ENCODE data around the gene PHACTR1.
"Not testable (repeated sequence)": the region's sequence is repeated elsewhere in the genome, so short reads cannot be mapped to it uniquely, and the experiment has no call there.

Gene PHACTR1

DNA sequence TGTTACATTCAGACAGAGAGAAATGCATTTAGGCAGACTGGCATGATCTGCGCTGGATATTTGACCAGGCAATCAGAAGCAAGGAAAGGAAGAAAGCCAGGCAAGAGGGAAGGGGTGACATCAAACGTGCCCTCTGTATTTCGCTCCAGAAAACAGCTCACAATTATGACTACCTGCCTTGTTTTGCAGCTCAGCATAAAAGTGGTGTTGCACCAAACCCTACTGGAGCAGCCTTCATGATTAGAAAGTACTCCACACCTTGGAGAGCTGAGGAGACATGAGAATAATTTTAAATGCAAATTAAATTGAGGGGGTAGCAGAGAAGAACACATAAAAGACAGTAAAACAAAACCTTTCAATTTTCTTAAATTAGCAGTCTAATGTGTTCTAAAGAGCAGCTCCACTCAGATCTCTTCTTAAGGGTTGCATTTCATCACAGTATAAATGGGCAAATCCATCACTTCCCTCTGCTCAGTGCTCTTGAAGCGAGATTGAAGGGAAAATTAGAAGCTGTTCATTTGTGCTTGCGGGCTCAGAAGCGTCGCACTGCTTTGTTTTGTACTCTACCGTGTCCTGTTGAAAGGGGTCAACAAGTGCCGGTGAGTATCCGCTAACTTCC is at the start of gene PHACTR1:
PHACTR1 (plus strand) TSS at position 470 of the 619 bp plus-strand sequence.
- DNase-seq: no peak

GRCh38 chr6:12666886-12667285 is 49.7 kb upstream of the PHACTR1 start:
- DNase-seq: no peak

DNA sequence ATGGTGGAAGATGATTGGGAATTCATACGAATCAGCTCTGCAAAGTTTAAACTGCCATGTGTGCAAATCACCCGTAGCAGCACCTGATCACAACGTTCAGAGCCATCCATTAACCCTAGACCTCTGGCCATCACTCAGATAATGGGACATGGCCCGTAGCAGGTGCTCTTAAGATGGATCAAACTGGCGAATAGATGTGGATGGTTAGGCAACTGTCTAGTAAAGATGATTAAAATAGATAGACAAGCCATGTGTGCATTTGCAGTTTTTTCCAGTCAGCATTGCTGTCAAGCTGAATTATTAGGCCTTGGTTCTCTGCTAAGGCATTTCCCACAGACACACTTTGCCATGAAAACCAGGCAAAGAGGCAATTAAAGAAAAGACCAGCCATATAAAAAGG is 40.6 kb upstream of the PHACTR1 start:
- DNase-seq: no peak

- DNase-seq: no peak
These were observed 37.2 kb upstream of the PHACTR1 start for GRCh38 chr6:12679341-12679740.

- no peak for DNase-seq
These were observed 23.4 kb upstream of the PHACTR1 start for GRCh38 chr6:12693122-12693521.

GRCh38 chr6:12698298-12698697 is 18.3 kb upstream of the PHACTR1 start:
- DNase-seq: no peak

GRCh38 chr6:12704946-12705345 is 11.6 kb upstream of the PHACTR1 start:
- DNase-seq: no peak

DNA sequence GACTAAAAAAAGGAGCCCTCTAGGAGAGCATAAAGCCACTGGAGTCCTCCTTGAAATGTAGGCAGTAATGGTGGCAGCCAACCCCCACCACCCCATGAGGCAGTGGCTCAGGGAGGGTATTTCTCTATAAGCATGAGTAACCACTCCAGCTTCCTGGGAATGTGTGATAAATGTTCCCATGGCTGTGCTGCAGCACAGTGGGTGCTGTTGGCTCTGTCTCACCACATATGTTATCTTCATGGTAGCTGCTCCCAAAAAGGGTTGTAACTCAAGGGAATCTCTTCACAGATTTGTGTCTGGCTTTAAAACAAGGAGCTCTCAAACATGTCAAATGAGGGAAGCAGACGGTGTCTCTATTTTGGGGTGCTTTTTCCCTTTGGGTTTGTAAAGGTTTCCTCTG is 7.5 kb upstream of the PHACTR1 start:
- no peak for DNase-seq

DNA sequence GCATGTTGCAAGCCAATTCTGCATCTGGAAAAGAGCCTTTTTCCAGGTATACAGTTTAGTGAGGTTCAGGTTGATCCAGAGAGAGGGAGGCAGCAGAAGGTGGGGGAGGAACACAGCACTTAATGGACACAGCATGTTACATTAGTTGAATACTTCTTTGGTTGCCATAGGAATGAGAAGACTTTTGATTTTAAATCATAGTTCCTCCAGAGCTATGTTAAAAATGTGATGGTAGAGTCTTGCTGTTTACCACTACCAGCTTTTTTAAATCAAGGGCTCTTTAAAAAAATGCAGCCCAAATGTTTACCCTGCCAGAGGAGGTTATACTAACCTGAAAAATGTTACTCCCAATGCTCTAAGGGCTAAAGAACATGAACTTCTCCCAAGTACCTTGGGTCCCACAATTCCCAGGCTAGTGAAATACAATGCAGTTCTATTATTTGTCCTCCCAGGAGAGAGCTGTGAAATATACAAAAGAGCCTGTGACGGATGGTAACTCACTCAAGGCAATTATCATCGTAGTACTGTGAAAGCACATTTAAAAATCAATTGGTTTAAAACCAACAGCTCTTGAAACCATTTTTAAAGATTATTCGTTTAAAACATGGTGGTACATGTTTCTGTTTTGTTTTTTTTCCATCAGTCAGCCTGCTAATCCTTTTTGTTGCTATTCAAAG is 6.9 kb upstream of the PHACTR1 start:
- no peak for DNase-seq

GRCh38 chr6:12710921-12711320 is 5.6 kb upstream of the PHACTR1 start:
- no peak for DNase-seq

- DNase-seq: no peak
These were observed 2.5 kb upstream of the PHACTR1 start for GRCh38 chr6:12714022-12714421.

- no peak for DNase-seq
These were observed 1.1 kb upstream of the PHACTR1 start for GRCh38 chr6:12715437-12715836.

DNA sequence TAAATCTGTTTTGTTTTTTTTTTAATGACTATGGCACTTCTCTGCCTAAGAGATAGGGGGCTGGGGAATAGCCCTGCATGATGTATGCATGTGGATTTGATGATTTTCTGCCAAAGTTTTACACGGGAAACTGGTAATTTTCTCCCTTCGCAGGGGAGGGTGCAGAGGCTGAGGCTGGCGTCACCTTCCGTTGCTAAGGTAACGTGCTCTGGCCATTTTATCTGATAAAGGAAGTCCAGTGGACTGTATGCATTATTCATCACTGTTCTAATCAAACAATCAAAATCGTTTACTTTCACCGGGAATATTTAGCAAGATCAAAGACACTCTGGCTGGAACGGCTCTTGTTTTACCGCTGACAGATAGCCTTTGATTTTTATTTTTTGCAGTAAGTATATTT is 789 bp downstream of the PHACTR1 start:
- DNase-seq: no peak

DNA sequence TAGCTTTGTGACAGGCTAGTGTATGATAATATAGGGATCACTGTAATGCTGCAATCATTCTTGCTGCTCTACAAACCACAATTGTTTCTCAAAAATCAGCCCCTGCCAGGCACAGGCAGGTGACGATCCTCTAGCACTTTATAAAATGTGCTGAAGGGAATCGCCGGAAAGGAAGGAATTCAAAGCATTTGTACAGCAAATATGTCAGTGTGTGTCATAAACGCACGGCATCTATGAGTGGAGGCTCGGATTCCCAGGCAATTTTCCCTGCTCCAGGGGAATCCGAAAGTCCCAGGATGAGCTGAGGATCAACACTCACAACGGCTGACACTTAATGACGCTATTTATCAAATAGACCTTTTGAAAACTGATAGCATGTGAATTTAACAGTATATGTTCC is 1.4 kb downstream of the PHACTR1 start:
- DNase-seq: no peak

GRCh38 chr6:12719017-12719416 is 2.5 kb downstream of the PHACTR1 start:
- no peak for DNase-seq

- no peak for DNase-seq
These were observed 3.7 kb downstream of the PHACTR1 start for GRCh38 chr6:12720310-12720709.

GRCh38 chr6:12725263-12725662 is 8.7 kb downstream of the PHACTR1 start:
- DNase-seq: no peak

DNA sequence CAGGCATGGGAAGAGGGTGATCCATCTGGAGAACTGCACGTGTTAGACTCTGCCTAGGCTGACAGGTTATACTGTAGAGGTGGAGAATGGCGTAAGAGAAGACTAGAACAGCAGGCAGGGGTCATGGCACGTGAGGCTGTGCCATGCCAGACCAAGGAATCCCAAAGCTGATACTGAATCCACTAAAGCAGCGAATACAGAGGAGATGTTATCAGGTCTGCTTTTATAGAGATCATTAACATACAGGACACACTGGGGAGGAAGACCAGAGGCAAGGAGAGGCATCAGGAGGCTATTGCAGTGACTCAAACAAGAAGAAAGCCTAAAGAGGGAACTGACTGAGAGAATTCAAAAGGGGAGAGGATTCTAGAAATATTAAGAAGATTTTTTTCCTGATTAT is 12.9 kb downstream of the PHACTR1 start:
- DNase-seq: no peak

DNA sequence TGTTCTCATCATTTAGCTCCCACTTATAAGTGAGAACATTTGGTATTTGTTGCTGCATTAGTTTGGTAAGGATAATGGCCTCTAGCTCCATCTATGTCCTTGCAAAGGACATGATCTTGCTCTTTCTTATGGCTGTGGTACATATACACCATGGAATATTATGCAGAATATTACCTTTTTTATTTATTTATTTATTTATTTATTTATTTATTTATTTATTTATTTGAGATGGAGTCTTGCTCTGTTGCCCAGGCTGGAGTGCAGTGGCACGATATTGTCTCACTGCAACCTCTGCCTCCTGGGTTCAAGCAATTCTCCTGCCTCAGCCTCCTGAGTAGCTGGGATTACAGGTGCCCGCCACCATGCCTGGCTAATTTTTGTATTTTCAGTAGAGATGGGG is 14.2 kb downstream of the PHACTR1 start:
- not testable (repeated sequence) for DNase-seq

GRCh38 chr6:12733876-12734275 is 17.3 kb downstream of the PHACTR1 start:
- no peak for DNase-seq

GRCh38 chr6:12735786-12736185 is 19.2 kb downstream of the PHACTR1 start:
- no peak for DNase-seq

- no peak for DNase-seq
These were observed 31.8 kb downstream of the PHACTR1 start for GRCh38 chr6:12748411-12748810.

DNA sequence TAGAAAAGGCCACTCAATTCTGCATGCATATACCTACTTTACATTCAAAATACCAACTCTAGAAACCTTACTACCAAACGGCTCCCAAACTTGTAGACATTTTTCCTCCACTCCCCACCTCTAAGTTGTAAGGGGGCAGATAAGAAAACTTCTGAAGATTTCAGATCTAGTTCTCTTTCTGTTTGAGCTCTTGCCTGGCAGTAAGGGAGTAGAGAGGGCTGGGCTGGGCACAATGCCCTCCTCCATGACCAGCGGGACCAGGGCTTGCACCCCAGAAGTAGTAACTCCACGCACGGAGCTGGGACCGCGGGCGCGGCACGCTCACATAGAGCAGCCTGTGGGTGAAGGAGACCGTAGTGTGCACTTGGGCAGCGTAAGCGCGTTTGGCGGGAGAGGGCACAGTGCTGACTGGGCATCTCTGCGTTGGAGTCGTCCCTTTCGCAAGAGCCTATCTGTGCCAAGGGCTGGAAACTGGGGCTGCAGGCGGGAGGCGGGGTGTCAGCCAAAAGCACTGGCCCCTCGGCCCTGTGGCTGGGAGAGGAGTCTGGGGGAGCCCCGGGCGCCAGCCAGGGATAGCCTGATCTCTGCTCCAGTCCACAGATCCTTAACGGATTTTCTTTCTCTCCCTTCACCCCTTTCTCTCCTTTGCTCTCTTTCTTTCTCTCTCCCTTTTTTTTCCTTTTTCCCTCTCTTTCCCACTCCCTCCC is 32.4 kb downstream of the PHACTR1 start:
- no peak for DNase-seq

All from CD4-positive, alpha-beta T cell treated with Interleukin-10 for 1 hour (primary cell).